Activated T-helper 2 cell treated with anti-CD3 and anti-CD28 coated beads, Interferon-gamma antibody, Interleukin-2, Interleukin-4, amounts not matched to agents 10 μg/mL and 5 μg/mL and 100 μg/mL, durations not matched to agents 14 hours and 24 hours and 36 hours (primary cell): Measurements from ENCODE around the gene LENG9. TPM values are rescaled to one million over a fixed set of nuclear protein-coding genes. Genes with fewer than 3 reads are reported as not detected.
"Not testable (repeated sequence)": the region's sequence is repeated elsewhere in the genome, so short reads cannot be mapped to it uniquely, and the experiment has no call there.

Experiments
- DNase-seq: peaks from one replicate; pipeline ENCODE4 v3.0.0; 2021; ENCODE audit warnings: low spot score
- H3K27ac Mint-ChIP-seq: one replicate; pipeline ENCODE4 v1.8.0; 2021; ENCODE audit warnings: mixed read lengths
- H3K27me3 Mint-ChIP-seq: one replicate; pipeline ENCODE4 v1.8.0; 2021; ENCODE audit warnings: low read depth, mixed read lengths
- H3K36me3 Mint-ChIP-seq: one replicate; pipeline ENCODE4 v1.8.0; 2021; ENCODE audit warnings: low read depth, mixed read lengths
- H3K4me1 Mint-ChIP-seq: one replicate; pipeline ENCODE4 v1.8.0; 2021; ENCODE audit warnings: low read depth, mixed read lengths
- H3K4me3 Mint-ChIP-seq: one replicate; pipeline ENCODE4 v1.8.0; 2021; ENCODE audit warnings: low read depth, mild to moderate bottlenecking, moderate library complexity, mixed read lengths
- H3K9me3 Mint-ChIP-seq: one replicate; pipeline ENCODE4 v1.8.0; 2021; ENCODE audit warnings: mixed read lengths
- intact Hi-C: fragments of 100-400 bp; cut with micrococcal nuclease; formaldehyde crosslinking; loops from one replicate; pipeline ENCODE4 v1.15.1; 2023
- total RNA-seq: library from RNA; stranded (reverse); gene quantifications from 2 replicates; pipeline ENCODE4 v1.2.3, GENCODE V29; 2022

The LENG9 gene
- total RNA-seq = 7.5 and 8.1 TPM in 2 replicates

DNA sequence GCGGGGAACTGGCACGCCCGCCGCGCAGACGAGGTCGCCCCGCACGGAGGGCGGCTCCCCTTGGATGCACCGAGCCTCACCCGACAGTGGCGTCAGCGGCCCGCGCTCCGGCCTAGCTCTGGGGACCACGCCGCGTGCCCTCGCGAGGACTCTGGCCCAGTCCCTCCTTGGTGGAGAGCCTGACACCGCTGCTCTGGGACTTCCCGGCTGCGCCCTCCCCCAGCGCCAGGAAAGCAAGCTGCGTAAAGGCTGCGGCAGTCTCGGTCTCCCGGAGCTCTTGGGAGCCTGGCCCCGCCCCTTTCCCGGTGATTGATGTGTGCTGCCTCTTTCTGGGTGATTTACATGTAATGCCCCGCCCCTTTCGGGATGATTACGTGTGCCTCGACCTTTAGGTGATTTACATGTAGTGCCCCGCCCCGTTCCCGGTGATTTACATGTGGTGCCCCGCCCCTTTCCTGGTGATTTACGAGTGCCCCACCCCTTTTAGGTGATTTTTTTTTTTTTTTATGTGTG lies at the start of gene LENG9:
Gene LENG9 (minus strand): TSS at position 248 of the 513 bp plus-strand sequence. CDS start 252 bp downstream, outside the sequence.
- DNase-seq = peak; percentile 95
- H3K4me3 Mint-ChIP-seq = peak within 1 kb of the TSS; percentile 83
- no peaks in the 10 kb centered on the region for H3K9me3 Mint-ChIP-seq
- H3K27ac Mint-ChIP-seq = peak within 1 kb of the TSS; percentile 92
- peaks cover 28% of the 10 kb centered on the region for H3K36me3 Mint-ChIP-seq
- H3K4me1 Mint-ChIP-seq = peaks cover 12% of the 10 kb centered on the region
- peaks cover 11% of the 10 kb centered on the region for H3K27me3 Mint-ChIP-seq
- intact Hi-C loops = loop anchor here (1.0 to 10.0 kb wide), 8 partner anchors 14 to 1159 kb away; partner anchors contain the start of genes KMT5C, LENG8, MYADM and NDUFA3

- H3K4me3 Mint-ChIP-seq, H3K9me3 Mint-ChIP-seq, H3K27ac Mint-ChIP-seq, H3K27me3 Mint-ChIP-seq, DNase-seq, intact Hi-C loops: not testable (repeated sequence)
- Mint-ChIP-seq H3K4me1 (peaks cover 22% of the 10 kb centered on the region), H3K36me3 (peaks cover 14% of the 10 kb centered on the region)
Measured at GRCh38 chr19:54509200-54509940, 45.8 kb upstream of the LENG9 start.

GRCh38 chr19:54508487-54508886 lies 44.9 kb upstream of the LENG9 start:
- H3K9me3 Mint-ChIP-seq, H3K4me3 Mint-ChIP-seq, H3K27ac Mint-ChIP-seq, H3K27me3 Mint-ChIP-seq, intact Hi-C loops, DNase-seq: not testable (repeated sequence)
- Mint-ChIP-seq H3K4me1 (peaks cover 22% of the 10 kb centered on the region), H3K36me3 (peaks cover 15% of the 10 kb centered on the region)

DNA sequence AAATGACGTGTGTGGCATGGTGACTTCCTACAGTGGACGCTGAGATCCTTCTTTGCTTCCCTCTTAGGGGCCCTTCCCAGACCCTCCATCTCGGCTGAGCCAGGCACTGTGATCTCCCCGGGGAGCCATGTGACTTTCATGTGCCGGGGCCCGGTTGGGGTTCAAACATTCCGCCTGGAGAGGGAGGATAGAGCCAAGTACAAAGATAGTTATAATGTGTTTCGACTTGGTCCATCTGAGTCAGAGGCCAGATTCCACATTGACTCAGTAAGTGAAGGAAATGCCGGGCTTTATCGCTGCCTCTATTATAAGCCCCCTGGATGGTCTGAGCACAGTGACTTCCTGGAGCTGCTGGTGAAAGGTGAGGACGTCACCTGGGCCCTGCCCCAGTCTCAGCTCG lies 44.2 kb upstream of the LENG9 start:
- DNase-seq = no peak
- no peak overlapping the region for H3K4me3 Mint-ChIP-seq
- intact Hi-C loops = no loop called here
- no peak overlapping the region for H3K27ac Mint-ChIP-seq
- peaks cover 26% of the 10 kb centered on the region for H3K4me1 Mint-ChIP-seq
- peaks cover 5% of the 10 kb centered on the region for H3K9me3 Mint-ChIP-seq
- H3K36me3 Mint-ChIP-seq = peaks cover 15% of the 10 kb centered on the region
- H3K27me3 Mint-ChIP-seq = no peaks in the 10 kb centered on the region

GRCh38 chr19:54507038-54507717 lies 43.6 kb upstream of the LENG9 start:
- Mint-ChIP-seq H3K36me3 (peaks cover 15% of the 10 kb centered on the region), H3K4me3 (peak overlapping the region; percentile 17), H3K4me1 (peaks cover 32% of the 10 kb centered on the region)
- intact Hi-C loops, H3K27me3 Mint-ChIP-seq, DNase-seq, H3K27ac Mint-ChIP-seq, H3K9me3 Mint-ChIP-seq: not testable (repeated sequence)

GRCh38 chr19:54506079-54506478 lies 42.5 kb upstream of the LENG9 start:
- Mint-ChIP-seq H3K4me1 (peaks cover 33% of the 10 kb centered on the region), H3K27ac (peak overlapping the region; percentile 40), H3K36me3 (peaks cover 15% of the 10 kb centered on the region), H3K4me3 (peak overlapping the region; percentile 63), H3K27me3 (no peaks in the 10 kb centered on the region), H3K9me3 (peaks cover 5% of the 10 kb centered on the region)
- DNase-seq = no peak
- intact Hi-C loops = no loop called here

DNA sequence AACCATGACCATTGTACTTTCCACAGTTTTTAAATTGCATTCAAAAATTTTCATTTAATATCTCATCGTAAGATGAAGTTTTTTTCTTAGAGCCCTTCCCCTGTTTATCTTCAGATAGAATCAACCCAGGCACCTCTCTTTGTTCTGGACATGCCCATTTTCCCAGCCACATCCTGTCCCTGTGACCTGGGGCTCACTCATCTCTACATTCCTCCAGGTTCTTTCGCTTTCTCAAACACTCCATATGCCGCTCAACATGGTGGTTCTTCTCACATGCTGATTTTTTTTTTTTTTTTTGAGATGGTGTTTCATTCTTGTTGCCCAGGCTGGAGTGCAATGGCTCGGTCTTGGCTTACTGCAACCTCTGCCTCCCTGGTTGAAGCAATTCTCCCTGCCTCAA lies 42.0 kb upstream of the LENG9 start:
- H3K27me3 Mint-ChIP-seq, H3K9me3 Mint-ChIP-seq, DNase-seq, H3K27ac Mint-ChIP-seq, intact Hi-C loops: not testable (repeated sequence)
- Mint-ChIP-seq H3K4me3 (peak overlapping the region; percentile 58), H3K4me1 (peaks cover 33% of the 10 kb centered on the region), H3K36me3 (peaks cover 15% of the 10 kb centered on the region)

DNA sequence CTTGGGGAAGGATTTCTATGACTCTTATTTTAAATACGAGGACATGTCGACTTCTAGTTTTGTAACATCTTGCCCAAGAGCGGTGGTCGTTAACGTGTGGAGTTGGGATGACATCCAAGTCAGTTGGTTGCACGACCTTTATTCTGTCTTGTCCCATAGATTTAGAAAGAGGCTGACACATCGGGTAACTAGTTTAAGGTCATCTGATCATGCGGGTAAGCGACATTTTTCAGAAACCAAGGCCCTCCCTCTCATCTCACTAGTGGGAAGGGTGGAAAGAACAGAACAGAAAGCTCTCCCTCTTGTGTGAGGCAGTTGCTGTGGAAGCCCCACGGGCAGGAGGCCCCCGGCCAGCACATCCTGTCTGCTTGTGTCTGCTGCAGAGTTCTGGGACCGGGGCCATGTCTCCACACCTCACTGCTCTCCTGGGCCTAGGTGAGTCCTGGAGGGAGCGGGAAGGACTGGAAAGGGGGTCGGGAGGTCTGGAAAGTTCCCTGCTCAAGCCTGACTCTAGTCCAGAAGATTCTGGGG lies 39.0 kb upstream of the LENG9 start, which contains the start of gene LAIR2:
Gene LAIR2 (plus strand): TSS at position 314 of the 531 bp plus-strand sequence. CDS start 88 bp downstream, at position 402.
- peaks cover 11% of the 10 kb centered on the region for H3K27me3 Mint-ChIP-seq
- H3K27ac Mint-ChIP-seq = peak within 1 kb of the TSS; percentile 78
- peak within 1 kb of the TSS; percentile 82 for H3K4me3 Mint-ChIP-seq
- H3K4me1 Mint-ChIP-seq = peaks cover 40% of the 10 kb centered on the region
- DNase-seq = no peak
- intact Hi-C loops = loop anchor here (1.0 kb wide), 1 partner anchor 15 kb away; no protein-coding TSS in a partner anchor
- peaks cover 15% of the 10 kb centered on the region for H3K36me3 Mint-ChIP-seq
- peaks cover 5% of the 10 kb centered on the region for H3K9me3 Mint-ChIP-seq

DNA sequence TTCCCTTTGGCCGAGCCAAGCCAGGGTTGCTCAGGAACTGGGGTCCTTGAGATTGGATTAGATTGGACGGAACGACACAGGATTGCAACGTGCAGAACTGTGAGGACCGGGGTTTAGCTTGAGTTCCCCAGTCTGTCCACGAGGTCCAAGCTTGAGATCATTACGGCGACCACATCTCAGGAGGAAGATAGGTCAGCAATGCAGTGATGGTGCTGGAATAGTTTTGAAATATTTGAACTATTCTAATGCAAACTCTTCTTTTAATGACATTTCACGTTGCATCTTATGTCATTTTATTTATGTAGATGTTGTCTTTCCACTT lies 34.8 kb upstream of the LENG9 start:
- not testable (repeated sequence) for H3K36me3 Mint-ChIP-seq

GRCh38 chr19:54497747-54498450 lies 34.3 kb upstream of the LENG9 start:
- H3K27me3 Mint-ChIP-seq = peaks cover 35% of the 10 kb centered on the region
- H3K4me1 Mint-ChIP-seq = peaks cover 25% of the 10 kb centered on the region
- intact Hi-C loops, DNase-seq, H3K36me3 Mint-ChIP-seq, H3K27ac Mint-ChIP-seq, H3K9me3 Mint-ChIP-seq, H3K4me3 Mint-ChIP-seq: not testable (repeated sequence)

More for the DNA sequence above, 34.8 kb upstream of the LENG9 start:
- DNase-seq, intact Hi-C loops, H3K9me3 Mint-ChIP-seq, H3K4me3 Mint-ChIP-seq, H3K27ac Mint-ChIP-seq: not testable (repeated sequence)
- Mint-ChIP-seq H3K27me3 (peaks cover 32% of the 10 kb centered on the region), H3K4me1 (peaks cover 28% of the 10 kb centered on the region)

- H3K36me3 Mint-ChIP-seq, H3K9me3 Mint-ChIP-seq, intact Hi-C loops, H3K4me3 Mint-ChIP-seq, H3K27ac Mint-ChIP-seq, DNase-seq: not testable (repeated sequence)
- peaks cover 17% of the 10 kb centered on the region for H3K4me1 Mint-ChIP-seq
- H3K27me3 Mint-ChIP-seq = peaks cover 39% of the 10 kb centered on the region
Measured at GRCh38 chr19:54495284-54495683, 31.7 kb upstream of the LENG9 start.

DNA sequence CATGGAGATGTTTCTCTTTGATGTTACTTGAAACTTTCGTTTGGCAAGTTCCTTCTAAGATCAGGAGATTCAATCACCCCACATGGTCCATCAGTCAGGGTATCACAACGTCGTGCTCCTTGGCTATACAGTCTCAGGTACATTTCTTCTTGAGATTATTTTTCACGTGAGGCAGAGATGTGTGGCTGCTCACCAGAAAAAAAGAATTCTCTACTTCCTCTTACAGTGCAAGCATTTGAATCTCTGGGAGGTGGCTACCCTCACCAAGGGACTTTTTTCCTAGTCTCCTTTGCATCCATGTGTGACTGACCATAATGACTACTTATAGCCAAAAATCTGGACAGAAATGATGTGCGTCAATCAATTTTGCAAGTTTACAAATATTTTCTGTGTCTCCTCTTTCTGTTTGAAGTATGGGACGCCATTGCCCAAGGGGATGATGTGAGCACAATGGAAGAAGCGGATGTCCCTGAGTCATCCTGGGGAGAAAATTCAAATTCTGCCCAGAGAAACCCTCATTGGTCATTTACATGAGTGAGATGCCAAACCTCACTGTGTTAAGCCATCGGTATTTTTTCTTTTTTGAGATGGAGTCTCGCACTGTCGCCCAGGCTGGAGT lies 30.5 kb upstream of the LENG9 start:
- peaks cover 12% of the 10 kb centered on the region for H3K4me1 Mint-ChIP-seq
- no peaks in the 10 kb centered on the region for H3K9me3 Mint-ChIP-seq
- peaks cover 43% of the 10 kb centered on the region for H3K27me3 Mint-ChIP-seq
- no peaks in the 10 kb centered on the region for H3K36me3 Mint-ChIP-seq
- no peak for DNase-seq
- H3K4me3 Mint-ChIP-seq = no peak overlapping the region
- intact Hi-C loops = no loop called here
- no peak overlapping the region for H3K27ac Mint-ChIP-seq
